Ishikawa (cell line): ENCODE results near the gene DELE1.

Experiments used
- CEBPB ChIP-seq: IDR thresholded peaks from 2 replicates; pipeline ENCODE4 v1.6.1; 2012
- CREB1 ChIP-seq: IDR thresholded peaks from 2 replicates; pipeline ENCODE4 v1.6.1; 2012; ENCODE audit warnings: low read depth
- EGR1 ChIP-seq: IDR thresholded peaks from 2 replicates; pipeline ENCODE4 v1.6.1; 2012
- RAD21 ChIP-seq: IDR thresholded peaks from 2 replicates; pipeline ENCODE4 v1.6.1; 2012; ENCODE audit warnings: low read depth
- TAF1 ChIP-seq: IDR thresholded peaks from 2 replicates; pipeline ENCODE4 v1.6.1; 2012; ENCODE audit warnings: low read depth, mild to moderate bottlenecking
- YY1 ChIP-seq: IDR thresholded peaks from 2 replicates; pipeline ENCODE4 v1.6.1; 2012; ENCODE audit warnings: low read depth
- TF ChIP-seq, protein P1 (sequence below): IDR thresholded peaks from 2 replicates; pipeline ENCODE4 v1.6.1; 2012
- TF ChIP-seq, protein P2 (sequence below): IDR thresholded peaks from 2 replicates; pipeline ENCODE4 v1.6.1; 2012; ENCODE audit warnings: low read depth, mild to moderate bottlenecking

DNA sequence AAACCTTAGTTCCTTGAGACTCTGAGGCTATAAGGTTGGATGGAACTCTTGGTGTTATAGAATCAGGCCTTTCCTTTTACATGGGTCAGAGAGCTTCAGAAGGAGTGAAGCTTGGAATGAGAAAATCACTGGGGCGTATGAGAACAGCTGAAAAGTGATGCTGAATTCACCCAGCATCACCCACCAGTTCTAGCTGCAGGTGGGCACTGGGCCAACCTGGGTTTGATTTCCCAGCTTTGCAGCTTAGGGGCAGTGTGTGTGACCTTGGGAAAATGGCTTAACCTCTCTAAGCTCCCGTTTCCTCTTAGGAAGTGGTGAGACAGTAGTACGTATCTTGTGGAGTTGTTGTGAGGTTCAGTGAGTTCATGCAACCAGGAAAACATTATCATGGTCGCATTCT is 23.6 kb downstream of the DELE1 start:
- TF ChIP-seq TAF1 (no peak), YY1 (no peak), CEBPB (no peak), CREB1 (no peak), EGR1 (no peak), RAD21 (no peak)
- TF ChIP-seq, protein P1, sequence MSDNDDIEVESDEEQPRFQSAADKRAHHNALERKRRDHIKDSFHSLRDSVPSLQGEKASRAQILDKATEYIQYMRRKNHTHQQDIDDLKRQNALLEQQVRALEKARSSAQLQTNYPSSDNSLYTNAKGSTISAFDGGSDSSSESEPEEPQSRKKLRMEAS = no peak
- TF ChIP-seq, protein P2, sequence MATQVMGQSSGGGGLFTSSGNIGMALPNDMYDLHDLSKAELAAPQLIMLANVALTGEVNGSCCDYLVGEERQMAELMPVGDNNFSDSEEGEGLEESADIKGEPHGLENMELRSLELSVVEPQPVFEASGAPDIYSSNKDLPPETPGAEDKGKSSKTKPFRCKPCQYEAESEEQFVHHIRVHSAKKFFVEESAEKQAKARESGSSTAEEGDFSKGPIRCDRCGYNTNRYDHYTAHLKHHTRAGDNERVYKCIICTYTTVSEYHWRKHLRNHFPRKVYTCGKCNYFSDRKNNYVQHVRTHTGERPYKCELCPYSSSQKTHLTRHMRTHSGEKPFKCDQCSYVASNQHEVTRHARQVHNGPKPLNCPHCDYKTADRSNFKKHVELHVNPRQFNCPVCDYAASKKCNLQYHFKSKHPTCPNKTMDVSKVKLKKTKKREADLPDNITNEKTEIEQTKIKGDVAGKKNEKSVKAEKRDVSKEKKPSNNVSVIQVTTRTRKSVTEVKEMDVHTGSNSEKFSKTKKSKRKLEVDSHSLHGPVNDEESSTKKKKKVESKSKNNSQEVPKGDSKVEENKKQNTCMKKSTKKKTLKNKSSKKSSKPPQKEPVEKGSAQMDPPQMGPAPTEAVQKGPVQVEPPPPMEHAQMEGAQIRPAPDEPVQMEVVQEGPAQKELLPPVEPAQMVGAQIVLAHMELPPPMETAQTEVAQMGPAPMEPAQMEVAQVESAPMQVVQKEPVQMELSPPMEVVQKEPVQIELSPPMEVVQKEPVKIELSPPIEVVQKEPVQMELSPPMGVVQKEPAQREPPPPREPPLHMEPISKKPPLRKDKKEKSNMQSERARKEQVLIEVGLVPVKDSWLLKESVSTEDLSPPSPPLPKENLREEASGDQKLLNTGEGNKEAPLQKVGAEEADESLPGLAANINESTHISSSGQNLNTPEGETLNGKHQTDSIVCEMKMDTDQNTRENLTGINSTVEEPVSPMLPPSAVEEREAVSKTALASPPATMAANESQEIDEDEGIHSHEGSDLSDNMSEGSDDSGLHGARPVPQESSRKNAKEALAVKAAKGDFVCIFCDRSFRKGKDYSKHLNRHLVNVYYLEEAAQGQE = no peak
